Ishikawa (cell line): ENCODE data around the gene GTF2IRD1.

ENCODE experiments used
- CEBPB ChIP-seq: IDR thresholded peaks from 2 replicates; pipeline ENCODE4 v1.6.1; 2012
- CREB1 ChIP-seq: IDR thresholded peaks from 2 replicates; pipeline ENCODE4 v1.6.1; 2012; ENCODE audit warnings: low read depth
- EP300 ChIP-seq: IDR thresholded peaks from 2 replicates; pipeline ENCODE4 v1.6.1; 2012; ENCODE audit warnings: borderline replicate concordance
- FOXM1 ChIP-seq: IDR thresholded peaks from 2 replicates; pipeline ENCODE4 v1.6.1; 2012; ENCODE audit warnings: low read depth, borderline replicate concordance
- NFIC ChIP-seq: IDR thresholded peaks from 2 replicates; pipeline ENCODE4 v1.6.1; 2012
- RAD21 ChIP-seq: IDR thresholded peaks from 2 replicates; pipeline ENCODE4 v1.6.1; 2012; ENCODE audit warnings: low read depth
- TAF1 ChIP-seq: IDR thresholded peaks from 2 replicates; pipeline ENCODE4 v1.6.1; 2012; ENCODE audit warnings: low read depth, mild to moderate bottlenecking
- TCF12 ChIP-seq: IDR thresholded peaks from 2 replicates; pipeline ENCODE4 v1.6.1; 2012; ENCODE audit warnings: low read depth
- YY1 ChIP-seq: IDR thresholded peaks from 2 replicates; pipeline ENCODE4 v1.6.1; 2012; ENCODE audit warnings: low read depth
- ZBTB7A ChIP-seq: IDR thresholded peaks from 2 replicates; pipeline ENCODE4 v1.6.1; 2012; ENCODE audit warnings: low read depth
- TF ChIP-seq, protein P1 (sequence below): IDR thresholded peaks from 2 replicates; pipeline ENCODE4 v1.6.1; 2012
- TF ChIP-seq, protein P2 (sequence below): IDR thresholded peaks from 2 replicates; pipeline ENCODE4 v1.6.1; 2012
- TF ChIP-seq, protein P3 (sequence below): IDR thresholded peaks from 2 replicates; pipeline ENCODE4 v1.6.1; 2012; ENCODE audit warnings: low read depth, mild to moderate bottlenecking

DNA sequence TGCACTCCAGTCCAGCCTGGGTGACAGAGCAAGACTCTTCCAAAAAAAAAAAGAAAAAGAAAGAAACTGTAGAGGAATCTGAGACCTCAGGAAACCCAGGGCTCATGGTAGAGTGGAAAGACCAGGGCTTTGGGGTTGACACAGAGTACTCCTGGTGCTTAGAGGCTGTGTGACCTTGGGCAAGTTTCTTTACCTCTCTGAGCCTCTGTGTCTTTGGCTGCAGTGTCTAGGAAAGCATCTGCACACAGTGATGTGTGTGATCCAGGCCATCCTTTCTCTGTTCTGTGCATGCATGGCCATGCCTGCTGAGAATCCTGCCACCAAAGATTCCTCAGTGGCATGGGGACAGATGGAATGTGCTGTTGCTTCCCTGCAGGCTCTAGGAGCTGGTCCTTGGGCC is 132.1 kb downstream of the GTF2IRD1 start:
- TF ChIP-seq YY1 (no peak), TAF1 (no peak), EP300 (no peak), CREB1 (no peak), TCF12 (no peak), FOXM1 (no peak), CEBPB (no peak), RAD21 (no peak), NFIC (no peak), ZBTB7A (no peak)
- TF ChIP-seq, protein P1, sequence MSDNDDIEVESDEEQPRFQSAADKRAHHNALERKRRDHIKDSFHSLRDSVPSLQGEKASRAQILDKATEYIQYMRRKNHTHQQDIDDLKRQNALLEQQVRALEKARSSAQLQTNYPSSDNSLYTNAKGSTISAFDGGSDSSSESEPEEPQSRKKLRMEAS = no peak
- TF ChIP-seq, protein P2, sequence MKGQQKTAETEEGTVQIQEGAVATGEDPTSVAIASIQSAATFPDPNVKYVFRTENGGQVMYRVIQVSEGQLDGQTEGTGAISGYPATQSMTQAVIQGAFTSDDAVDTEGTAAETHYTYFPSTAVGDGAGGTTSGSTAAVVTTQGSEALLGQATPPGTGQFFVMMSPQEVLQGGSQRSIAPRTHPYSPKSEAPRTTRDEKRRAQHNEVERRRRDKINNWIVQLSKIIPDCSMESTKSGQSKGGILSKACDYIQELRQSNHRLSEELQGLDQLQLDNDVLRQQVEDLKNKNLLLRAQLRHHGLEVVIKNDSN = no peak
- TF ChIP-seq, protein P3, sequence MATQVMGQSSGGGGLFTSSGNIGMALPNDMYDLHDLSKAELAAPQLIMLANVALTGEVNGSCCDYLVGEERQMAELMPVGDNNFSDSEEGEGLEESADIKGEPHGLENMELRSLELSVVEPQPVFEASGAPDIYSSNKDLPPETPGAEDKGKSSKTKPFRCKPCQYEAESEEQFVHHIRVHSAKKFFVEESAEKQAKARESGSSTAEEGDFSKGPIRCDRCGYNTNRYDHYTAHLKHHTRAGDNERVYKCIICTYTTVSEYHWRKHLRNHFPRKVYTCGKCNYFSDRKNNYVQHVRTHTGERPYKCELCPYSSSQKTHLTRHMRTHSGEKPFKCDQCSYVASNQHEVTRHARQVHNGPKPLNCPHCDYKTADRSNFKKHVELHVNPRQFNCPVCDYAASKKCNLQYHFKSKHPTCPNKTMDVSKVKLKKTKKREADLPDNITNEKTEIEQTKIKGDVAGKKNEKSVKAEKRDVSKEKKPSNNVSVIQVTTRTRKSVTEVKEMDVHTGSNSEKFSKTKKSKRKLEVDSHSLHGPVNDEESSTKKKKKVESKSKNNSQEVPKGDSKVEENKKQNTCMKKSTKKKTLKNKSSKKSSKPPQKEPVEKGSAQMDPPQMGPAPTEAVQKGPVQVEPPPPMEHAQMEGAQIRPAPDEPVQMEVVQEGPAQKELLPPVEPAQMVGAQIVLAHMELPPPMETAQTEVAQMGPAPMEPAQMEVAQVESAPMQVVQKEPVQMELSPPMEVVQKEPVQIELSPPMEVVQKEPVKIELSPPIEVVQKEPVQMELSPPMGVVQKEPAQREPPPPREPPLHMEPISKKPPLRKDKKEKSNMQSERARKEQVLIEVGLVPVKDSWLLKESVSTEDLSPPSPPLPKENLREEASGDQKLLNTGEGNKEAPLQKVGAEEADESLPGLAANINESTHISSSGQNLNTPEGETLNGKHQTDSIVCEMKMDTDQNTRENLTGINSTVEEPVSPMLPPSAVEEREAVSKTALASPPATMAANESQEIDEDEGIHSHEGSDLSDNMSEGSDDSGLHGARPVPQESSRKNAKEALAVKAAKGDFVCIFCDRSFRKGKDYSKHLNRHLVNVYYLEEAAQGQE = no peak
